Midbrain (tissue), 1 donor: Measurements from ENCODE around the gene CGN.
A peak's percentile ranks its signal among the peaks of the same experiment; 100 is the strongest.

Source experiments
- DNase-seq: peaks from one replicate; lab custom pipeline; 2025; lab: John Stamatoyannopoulos, UW

CGN gene, protein sequence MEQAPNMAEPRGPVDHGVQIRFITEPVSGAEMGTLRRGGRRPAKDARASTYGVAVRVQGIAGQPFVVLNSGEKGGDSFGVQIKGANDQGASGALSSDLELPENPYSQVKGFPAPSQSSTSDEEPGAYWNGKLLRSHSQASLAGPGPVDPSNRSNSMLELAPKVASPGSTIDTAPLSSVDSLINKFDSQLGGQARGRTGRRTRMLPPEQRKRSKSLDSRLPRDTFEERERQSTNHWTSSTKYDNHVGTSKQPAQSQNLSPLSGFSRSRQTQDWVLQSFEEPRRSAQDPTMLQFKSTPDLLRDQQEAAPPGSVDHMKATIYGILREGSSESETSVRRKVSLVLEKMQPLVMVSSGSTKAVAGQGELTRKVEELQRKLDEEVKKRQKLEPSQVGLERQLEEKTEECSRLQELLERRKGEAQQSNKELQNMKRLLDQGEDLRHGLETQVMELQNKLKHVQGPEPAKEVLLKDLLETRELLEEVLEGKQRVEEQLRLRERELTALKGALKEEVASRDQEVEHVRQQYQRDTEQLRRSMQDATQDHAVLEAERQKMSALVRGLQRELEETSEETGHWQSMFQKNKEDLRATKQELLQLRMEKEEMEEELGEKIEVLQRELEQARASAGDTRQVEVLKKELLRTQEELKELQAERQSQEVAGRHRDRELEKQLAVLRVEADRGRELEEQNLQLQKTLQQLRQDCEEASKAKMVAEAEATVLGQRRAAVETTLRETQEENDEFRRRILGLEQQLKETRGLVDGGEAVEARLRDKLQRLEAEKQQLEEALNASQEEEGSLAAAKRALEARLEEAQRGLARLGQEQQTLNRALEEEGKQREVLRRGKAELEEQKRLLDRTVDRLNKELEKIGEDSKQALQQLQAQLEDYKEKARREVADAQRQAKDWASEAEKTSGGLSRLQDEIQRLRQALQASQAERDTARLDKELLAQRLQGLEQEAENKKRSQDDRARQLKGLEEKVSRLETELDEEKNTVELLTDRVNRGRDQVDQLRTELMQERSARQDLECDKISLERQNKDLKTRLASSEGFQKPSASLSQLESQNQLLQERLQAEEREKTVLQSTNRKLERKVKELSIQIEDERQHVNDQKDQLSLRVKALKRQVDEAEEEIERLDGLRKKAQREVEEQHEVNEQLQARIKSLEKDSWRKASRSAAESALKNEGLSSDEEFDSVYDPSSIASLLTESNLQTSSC

DNA sequence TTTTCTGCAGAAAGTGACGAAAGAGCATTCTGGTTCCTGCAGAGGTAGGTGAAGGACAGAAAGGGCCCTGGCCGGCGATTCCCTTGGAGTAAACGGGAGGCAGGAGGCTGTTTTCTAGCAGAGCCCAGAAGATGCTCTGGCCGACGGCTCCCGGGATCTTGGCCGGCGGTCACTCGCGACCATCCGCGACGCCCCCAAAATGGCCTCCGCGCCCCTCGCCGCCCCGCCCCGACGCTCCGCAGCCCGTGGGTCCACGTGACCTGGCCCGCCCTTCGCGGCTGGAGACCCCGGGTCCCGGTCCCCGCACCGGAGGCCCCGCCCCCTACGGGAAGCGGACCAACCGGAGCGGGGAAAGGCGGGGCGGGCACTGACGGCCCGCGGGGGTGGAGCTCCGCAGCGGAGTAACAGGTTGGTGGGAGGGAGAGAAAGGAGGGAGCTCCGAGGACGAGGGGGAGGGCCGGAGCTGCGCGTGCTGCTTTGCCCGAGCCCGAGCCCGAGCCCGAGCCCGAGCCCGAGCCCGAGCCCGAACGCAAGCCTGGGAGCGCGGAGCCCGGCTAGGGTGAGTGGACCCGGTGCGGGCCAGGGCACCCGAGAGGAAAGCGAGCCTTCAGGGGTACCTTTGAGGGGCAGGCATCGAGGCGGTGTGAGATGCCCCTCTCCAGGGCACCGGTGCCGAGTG, at the start of gene CGN:
CGN (plus strand) TSS at position 431 of the 679 bp plus-strand sequence. CDS start 7,133 bp downstream, outside the sequence.
- peak; percentile 95 for DNase-seq

DNA sequence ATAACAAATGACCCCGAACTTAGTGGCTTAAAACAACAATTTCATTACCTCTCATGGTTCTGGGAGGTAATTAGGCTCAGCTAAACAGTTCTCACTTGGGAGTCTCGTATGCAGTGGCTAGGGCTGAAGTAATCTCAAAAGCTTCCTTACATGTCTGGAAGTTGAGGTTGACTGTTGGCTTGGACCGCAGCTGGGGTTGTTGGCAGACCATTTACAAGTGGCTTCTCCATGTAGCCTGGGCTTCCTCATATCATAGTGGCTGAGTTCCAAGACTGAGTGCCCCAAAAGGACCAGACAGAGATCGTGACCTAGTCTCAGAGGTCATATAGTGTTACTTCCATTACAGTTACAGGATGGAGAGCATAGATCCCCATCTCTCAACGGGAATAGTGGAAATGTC, 49.5 kb upstream of the CGN start:
- no peak for DNase-seq

DNA sequence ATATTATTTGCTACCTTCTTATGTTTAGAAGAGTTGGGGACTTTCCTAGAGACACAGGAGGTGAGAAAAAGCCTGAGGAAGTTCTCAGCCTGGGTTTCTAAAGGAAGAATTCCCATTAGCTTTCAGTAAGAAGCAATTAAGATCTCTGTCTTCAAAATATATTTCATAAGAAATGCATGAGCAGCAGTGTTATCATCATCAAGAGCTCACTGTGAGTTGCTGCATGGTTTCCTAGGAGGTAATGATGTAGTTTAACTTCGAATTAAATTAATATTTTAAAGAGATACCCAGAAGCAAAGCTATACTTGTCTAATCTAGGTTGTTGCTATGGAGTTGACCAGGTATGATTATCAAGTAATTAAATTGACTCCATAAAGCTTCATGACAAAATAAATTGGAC, 46.2 kb upstream of the CGN start:
- no peak for DNase-seq

GRCh38 chr1:151472856-151473731, 38.1 kb upstream of the CGN start:
- DNase-seq: peak; percentile 42

- DNase-seq: no peak
Observed at GRCh38 chr1:151474745-151475144, 36.4 kb upstream of the CGN start.

DNA sequence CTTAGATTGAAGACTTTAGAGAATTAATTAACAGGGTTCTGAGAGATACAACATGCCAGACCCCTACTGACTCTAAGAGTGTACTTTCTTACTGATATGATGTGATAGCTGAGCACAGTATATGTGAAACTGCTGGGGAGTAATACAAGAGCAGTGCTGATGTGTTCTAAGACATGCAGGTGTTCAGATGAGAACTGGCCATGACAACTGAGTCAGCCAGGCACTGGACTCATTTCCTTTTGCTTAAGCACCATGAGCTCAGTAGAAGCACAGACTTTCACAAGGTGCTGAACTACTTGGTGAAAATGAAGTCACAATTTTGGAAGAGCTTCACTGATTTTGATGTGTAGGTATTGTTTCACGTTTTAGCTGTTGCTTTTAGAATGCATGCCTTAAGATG, 36.0 kb upstream of the CGN start:
- DNase-seq: no peak

DNA sequence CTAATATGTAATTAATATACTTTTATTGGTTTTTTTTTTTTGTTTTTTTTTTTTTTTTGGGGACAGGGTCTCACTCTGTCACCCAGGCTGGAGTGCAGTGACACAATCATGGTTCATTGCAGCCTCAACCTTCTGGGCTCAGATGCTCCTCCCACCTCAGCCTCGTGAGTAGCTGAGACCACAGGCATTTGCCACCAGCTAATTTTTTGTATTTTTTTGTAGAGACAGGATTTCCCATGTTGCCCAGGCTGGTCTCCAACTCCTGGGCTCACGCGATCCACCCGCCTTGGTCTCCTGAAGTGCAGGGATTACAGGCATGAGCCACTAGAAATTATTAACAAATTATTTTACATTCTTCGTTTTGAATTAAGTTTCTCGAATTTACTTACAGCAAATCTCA, 35.1 kb upstream of the CGN start:
- no peak for DNase-seq

DNA sequence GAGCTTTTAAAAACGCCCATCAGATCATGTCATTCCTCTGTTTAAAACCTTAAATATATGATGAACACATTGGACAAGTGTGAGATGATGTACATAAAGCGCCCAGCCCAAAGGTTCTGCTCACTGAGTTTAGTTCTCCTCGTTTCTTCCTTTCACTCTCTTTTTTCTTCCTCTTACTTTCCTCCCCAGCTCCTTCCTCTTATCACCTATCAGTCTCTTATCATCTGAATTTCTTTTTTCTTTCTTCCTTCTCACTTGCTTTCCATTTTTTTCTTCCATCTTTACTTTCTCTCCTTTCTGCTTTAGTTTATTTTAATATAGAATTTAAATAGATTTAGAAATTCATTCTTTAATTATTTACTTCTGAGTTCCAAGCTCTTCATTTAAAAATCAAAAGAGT, 34.1 kb upstream of the CGN start:
- DNase-seq: no peak

DNA sequence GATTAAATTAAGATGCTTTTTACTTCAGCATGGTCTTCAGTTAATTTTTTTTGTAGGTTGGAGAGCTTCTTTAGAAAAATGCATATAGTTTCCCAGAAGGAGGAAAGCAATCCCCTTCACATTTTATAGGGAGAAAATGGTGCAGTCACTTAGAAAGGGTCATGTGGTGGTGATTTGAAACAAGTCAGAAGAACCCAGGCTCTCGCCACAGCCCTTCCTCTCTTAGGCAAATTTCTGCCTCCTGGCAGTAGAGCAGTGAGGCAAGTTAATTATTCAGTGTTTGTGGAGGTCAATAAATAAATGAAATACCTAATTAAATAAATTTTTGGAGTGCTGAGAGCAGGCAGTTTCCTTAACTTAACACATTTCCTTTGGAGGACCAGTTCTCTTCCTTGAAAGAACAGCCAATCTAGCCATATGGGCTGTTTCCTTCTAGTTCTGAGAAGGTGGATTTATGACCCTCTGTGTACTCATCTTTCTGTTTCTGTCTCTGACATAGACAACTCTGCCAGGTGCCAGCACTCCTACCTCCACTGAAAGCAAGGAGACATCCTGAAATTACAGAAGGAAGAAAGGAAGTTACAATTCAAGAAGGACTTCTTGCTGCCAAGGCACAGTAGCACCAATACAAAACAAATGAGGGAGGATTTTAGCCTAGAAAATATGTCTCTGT, 32.9 kb upstream of the CGN start:
- no peak for DNase-seq

GRCh38 chr1:151478923-151479322, 32.3 kb upstream of the CGN start:
- DNase-seq: no peak

DNA sequence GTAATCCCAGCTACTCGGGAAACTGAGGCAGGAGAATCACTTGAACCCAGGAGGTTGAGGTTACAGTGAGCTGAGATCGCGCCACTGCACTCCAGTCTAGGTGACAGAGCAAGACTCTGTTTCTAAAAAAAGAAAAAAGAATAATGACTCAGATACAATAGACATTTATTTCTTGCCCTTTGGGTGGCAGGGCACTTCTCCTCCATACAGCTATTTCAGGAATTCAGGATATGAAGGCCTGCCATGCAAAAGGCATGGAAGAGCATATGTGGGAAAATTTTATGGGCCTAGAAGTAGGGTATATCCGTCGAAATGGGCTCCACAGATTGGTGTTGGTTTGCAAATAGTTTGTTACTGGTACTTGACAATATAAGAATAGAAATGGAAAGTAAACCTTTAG, 31.7 kb upstream of the CGN start:
- no peak for DNase-seq

GRCh38 chr1:151482017-151482416, 29.2 kb upstream of the CGN start:
- no peak for DNase-seq

DNA sequence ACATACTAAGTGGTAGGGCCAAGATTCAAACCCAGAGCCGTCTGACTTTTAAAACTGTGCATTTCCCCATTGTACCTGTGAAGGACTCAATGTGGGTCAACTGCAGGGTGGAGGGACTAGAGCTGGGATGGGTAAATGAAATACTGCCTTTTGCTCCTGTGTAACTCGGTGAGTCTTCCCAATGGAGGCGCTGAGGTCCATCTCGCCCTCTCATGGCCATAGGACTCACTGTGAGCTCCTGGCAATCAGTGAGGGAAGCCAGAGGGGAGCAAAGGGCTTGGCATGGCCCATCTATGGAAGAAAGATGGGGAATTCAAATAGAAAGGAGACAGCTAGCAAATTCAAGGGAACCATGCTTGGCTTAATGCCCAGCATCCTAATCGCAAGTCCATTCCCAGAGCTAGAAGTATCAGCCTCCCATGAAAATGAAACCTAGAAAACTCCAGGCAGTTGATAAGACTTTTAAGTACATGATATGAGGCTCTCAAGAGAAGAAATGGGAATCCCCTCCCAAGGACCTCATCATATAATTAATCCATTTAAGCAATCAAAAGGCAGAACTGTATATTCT, 25.4 kb upstream of the CGN start:
- no peak for DNase-seq

GRCh38 chr1:151486557-151486956, 24.6 kb upstream of the CGN start:
- no peak for DNase-seq

DNA sequence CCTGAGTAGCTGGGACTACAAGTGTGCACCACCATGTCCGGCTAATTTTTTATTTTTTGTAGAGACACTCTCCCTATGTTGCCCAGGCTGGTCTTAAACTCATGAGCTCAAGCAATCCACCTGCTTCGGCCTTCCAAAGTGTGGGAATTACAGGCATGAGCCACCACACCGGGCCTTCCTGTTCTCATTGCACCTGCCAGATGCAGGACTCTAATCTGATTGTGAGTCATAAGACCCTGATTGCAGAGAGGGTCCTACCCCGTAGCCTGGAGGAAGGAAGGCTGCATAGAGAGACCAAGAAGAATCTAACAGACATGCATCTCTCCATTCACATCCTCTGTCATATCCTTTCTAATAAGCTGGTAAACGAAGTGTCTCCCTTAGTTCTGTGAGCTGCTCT, 19.5 kb upstream of the CGN start:
- DNase-seq: no peak

GRCh38 chr1:151492120-151492519, 19.1 kb upstream of the CGN start:
- DNase-seq: no peak

GRCh38 chr1:151493042-151493441, 18.1 kb upstream of the CGN start:
- DNase-seq: no peak

DNA sequence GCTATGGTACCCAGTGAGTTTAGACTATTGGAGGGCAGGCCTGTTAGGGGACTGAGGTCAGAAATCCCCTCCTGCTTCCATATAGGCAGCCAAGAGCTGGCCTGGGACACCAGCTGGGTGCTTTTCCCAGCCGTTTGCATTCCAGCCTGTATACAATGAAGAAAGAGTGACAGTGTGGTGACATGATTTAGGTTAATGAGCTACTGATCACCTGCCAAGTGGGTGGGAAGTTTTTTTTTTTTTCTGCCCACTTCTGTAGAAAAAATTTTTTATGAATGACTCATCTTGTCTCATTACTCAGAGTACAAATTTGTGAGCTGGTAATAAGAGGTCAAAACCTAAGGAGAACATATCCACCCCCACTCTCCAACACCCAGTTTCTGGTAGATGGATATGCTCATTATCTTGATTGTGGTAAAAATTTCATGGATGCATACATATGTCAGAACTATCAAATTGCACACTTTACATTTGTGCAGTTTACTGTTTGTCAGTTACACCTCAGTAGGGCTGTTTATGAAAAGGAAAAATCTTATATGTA, 16.4 kb upstream of the CGN start:
- no peak for DNase-seq

- peak; percentile 60 for DNase-seq
Observed at GRCh38 chr1:151495316-151495715, 15.9 kb upstream of the CGN start.

DNA sequence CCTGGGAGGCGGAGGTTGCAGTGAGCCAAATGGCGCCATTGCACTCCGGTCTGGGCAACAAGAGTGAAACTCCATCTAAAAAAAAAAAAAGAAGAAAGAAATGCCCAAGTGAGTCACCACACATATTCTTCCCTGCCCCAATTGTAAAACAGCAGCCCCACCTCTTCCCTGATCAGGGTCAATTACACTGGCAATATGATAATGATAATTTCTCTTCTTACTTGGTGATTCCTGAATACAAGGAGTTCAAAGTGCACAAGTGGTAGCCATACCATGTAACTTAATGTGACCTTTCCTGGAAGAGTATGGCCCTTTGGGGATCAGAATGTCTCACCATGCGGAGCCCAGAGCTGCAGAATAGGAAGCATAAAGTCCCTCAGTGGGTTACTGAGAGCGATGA, 11.8 kb upstream of the CGN start:
- no peak for DNase-seq
